ENCODE results near the gene GJB6.

Gene GJB6

GRCh38 chr13:20206065-20206697 is 25.9 kb downstream of the GJB6 start:
- TF ChIP-seq PAX5 (IDR thresholded peaks at IDR 0.05; ENCODE audit: insufficient read depth, low read length, severe bottlenecking) (no peak), POLR2AphosphoS5 (IDR thresholded peaks at IDR 0.05; ENCODE audit: low read depth, low read length) (no peak), POLR2A (IDR thresholded peaks at IDR 0.05; ENCODE audit: low read depth, low read length) (no peak), SPI1 (IDR thresholded peaks at IDR 0.05; ENCODE audit: low read depth, low read length) (no peak), TAF1 (IDR thresholded peaks at IDR 0.05; ENCODE audit: low read depth, low read length) (no peak), POU2F2 (IDR thresholded peaks at IDR 0.05; ENCODE audit: low read depth, low read length) (no peak)
- no peak for DNase-seq (ENCODE audit: insufficient read length, low spot score)
- no peak for FAIRE-seq

- FAIRE-seq (no peak), DNase-seq (ENCODE audit: insufficient read length, low spot score) (no peak)
- TF ChIP-seq POU2F2 (IDR thresholded peaks at IDR 0.05; ENCODE audit: low read depth, low read length) (no peak), POLR2AphosphoS5 (IDR thresholded peaks at IDR 0.05; ENCODE audit: low read depth, low read length) (no peak), SPI1 (IDR thresholded peaks at IDR 0.05; ENCODE audit: low read depth, low read length) (no peak), PAX5 (IDR thresholded peaks at IDR 0.05; ENCODE audit: insufficient read depth, low read length, severe bottlenecking) (no peak), POLR2A (IDR thresholded peaks at IDR 0.05; ENCODE audit: low read depth, low read length) (no peak), TAF1 (IDR thresholded peaks at IDR 0.05; ENCODE audit: low read depth, low read length) (no peak)
Measured at GRCh38 chr13:20198781-20199180, 33.3 kb downstream of the GJB6 start.

GRCh38 chr13:20197361-20197834 is 34.7 kb downstream of the GJB6 start:
- TF ChIP-seq TAF1 (IDR thresholded peaks at IDR 0.05; ENCODE audit: low read depth, low read length) = no peak
- no peak for TF ChIP-seq PAX5 (IDR thresholded peaks at IDR 0.05; ENCODE audit: insufficient read depth, low read length, severe bottlenecking)
- no peak for TF ChIP-seq POLR2AphosphoS5 (IDR thresholded peaks at IDR 0.05; ENCODE audit: low read depth, low read length)
- TF ChIP-seq POU2F2 (IDR thresholded peaks at IDR 0.05; ENCODE audit: low read depth, low read length) = no peak
- TF ChIP-seq POLR2A (IDR thresholded peaks at IDR 0.05; ENCODE audit: low read depth, low read length) = no peak
- FAIRE-seq (peak; percentile 83), DNase-seq (ENCODE audit: insufficient read length, low spot score) (peak; percentile 25)

GRCh38 chr13:20195801-20196200 is 36.3 kb downstream of the GJB6 start:
- FAIRE-seq (no peak), DNase-seq (ENCODE audit: insufficient read length, low spot score) (no peak)
- TF ChIP-seq TAF1 (IDR thresholded peaks at IDR 0.05; ENCODE audit: low read depth, low read length) (no peak), POLR2AphosphoS5 (IDR thresholded peaks at IDR 0.05; ENCODE audit: low read depth, low read length) (no peak), PAX5 (IDR thresholded peaks at IDR 0.05; ENCODE audit: insufficient read depth, low read length, severe bottlenecking) (no peak), POU2F2 (IDR thresholded peaks at IDR 0.05; ENCODE audit: low read depth, low read length) (no peak), SPI1 (IDR thresholded peaks at IDR 0.05; ENCODE audit: low read depth, low read length) (no peak), POLR2A (IDR thresholded peaks at IDR 0.05; ENCODE audit: low read depth, low read length) (no peak)

GRCh38 chr13:20193907-20194631 is 38.0 kb downstream of the GJB6 start:
- DNase-seq (ENCODE audit: insufficient read length, low spot score) (no peak), FAIRE-seq (peak; percentile 79)
- TF ChIP-seq PAX5 (IDR thresholded peaks at IDR 0.05; ENCODE audit: insufficient read depth, low read length, severe bottlenecking) = no peak
- TF ChIP-seq SPI1 (IDR thresholded peaks at IDR 0.05; ENCODE audit: low read depth, low read length) = no peak
- no peak for TF ChIP-seq POLR2AphosphoS5 (IDR thresholded peaks at IDR 0.05; ENCODE audit: low read depth, low read length)

GRCh38 chr13:20193162-20193906 is 38.8 kb downstream of the GJB6 start:
- DNase-seq (ENCODE audit: insufficient read length, low spot score) (no peak), FAIRE-seq (no peak)
- TF ChIP-seq PAX5 (IDR thresholded peaks at IDR 0.05; ENCODE audit: insufficient read depth, low read length, severe bottlenecking) (no peak), SPI1 (IDR thresholded peaks at IDR 0.05; ENCODE audit: low read depth, low read length) (no peak), POLR2A (IDR thresholded peaks at IDR 0.05; ENCODE audit: low read depth, low read length) (no peak)

- no peak for FAIRE-seq
- no peak for DNase-seq (ENCODE audit: insufficient read length, low spot score)
- TF ChIP-seq POLR2A (IDR thresholded peaks at IDR 0.05; ENCODE audit: low read depth, low read length) (no peak), POU2F2 (IDR thresholded peaks at IDR 0.05; ENCODE audit: low read depth, low read length) (no peak), PAX5 (IDR thresholded peaks at IDR 0.05; ENCODE audit: insufficient read depth, low read length, severe bottlenecking) (no peak), TAF1 (IDR thresholded peaks at IDR 0.05; ENCODE audit: low read depth, low read length) (no peak), SPI1 (IDR thresholded peaks at IDR 0.05; ENCODE audit: low read depth, low read length) (no peak), POLR2AphosphoS5 (IDR thresholded peaks at IDR 0.05; ENCODE audit: low read depth, low read length) (no peak)
Measured at GRCh38 chr13:20192836-20193161, 39.3 kb downstream of the GJB6 start, which contains the start of gene GJB2. Gene GJB2, minus strand, starts transcription at chr13:20192938. Its CDS starts 3,357 bp downstream, at chr13:20189581.

- TF ChIP-seq SPI1 (IDR thresholded peaks at IDR 0.05; ENCODE audit: low read depth, low read length) (no peak), PAX5 (IDR thresholded peaks at IDR 0.05; ENCODE audit: insufficient read depth, low read length, severe bottlenecking) (no peak), POLR2A (IDR thresholded peaks at IDR 0.05; ENCODE audit: low read depth, low read length) (no peak), POU2F2 (IDR thresholded peaks at IDR 0.05; ENCODE audit: low read depth, low read length) (no peak), TAF1 (IDR thresholded peaks at IDR 0.05; ENCODE audit: low read depth, low read length) (no peak), POLR2AphosphoS5 (IDR thresholded peaks at IDR 0.05; ENCODE audit: low read depth, low read length) (no peak)
- FAIRE-seq (no peak), DNase-seq (ENCODE audit: insufficient read length, low spot score) (peak; percentile 30)
Measured at GRCh38 chr13:20192158-20192835, 39.8 kb downstream of the GJB6 start.
